Ovary (tissue), 9 donors: ENCODE data around the gene KIF26B. TPM values are rescaled to one million over a fixed set of nuclear protein-coding genes. Genes with fewer than 3 reads are reported as not detected.

Experiments used
- DNase-seq, 5 donors: peaks; one replicate each; pipeline ENCODE4 v3.0.0-alpha.2; 2019 to 2020
- H3K27ac ChIP-seq, 2 donors: fragments of 200-600 bp; one replicate each; pipeline versions ENCODE4 v1.5.1 to v1.8.0; 2019 to 2022
- H3K27me3 ChIP-seq: fragments of 200-600 bp; one replicate; pipeline ENCODE4 v1.8.0; 2022
- H3K36me3 ChIP-seq: fragments of 200-600 bp; sonication (generic); one replicate; pipeline ENCODE4 v1.5.1; 2019
- H3K4me1 ChIP-seq: one replicate; pipeline ENCODE4 v1.8.1; 2013; ENCODE audit warnings: mild to moderate bottlenecking, moderate library complexity; ENCODE audit not compliant: insufficient read depth
- H3K4me3 ChIP-seq: fragments of 200-600 bp; sonication (generic); one replicate; pipeline ENCODE4 v1.5.1; 2017
- H3K9me3 ChIP-seq, 2 donors: fragments of 200-600 bp in 1 of 2; sonication (generic) in 1 of 2; one replicate each; pipeline versions ENCODE4 v1.5.1 to v1.8.1; 2013 to 2019; ENCODE audit warnings: mild to moderate bottlenecking in 1 of 2, moderate library complexity in 1 of 2
- EP300 ChIP-seq: sonication (generic); formaldehyde crosslinking; IDR thresholded peaks from one replicate; pipeline ENCODE4 v1.6.1; 2017; ENCODE audit warnings: antibody characterized with exemption
- POLR2A ChIP-seq: fragments of 450-650 bp; IDR thresholded peaks from one replicate; pipeline ENCODE4 v1.6.1; 2017; ENCODE audit warnings: antibody characterized with exemption, mild to moderate bottlenecking, moderate library complexity
- WGBS, 3 donors: extraction: QIAGEN DNeasy Blood & Tissue Kit in 1 of 3; methylation state at CpG; one replicate each; pipeline versions ENCODE4 v1.1.5 to v1.1.7; 2013 to 2017; 5-methylcytosine and 5-hydroxymethylcytosine counted together
- intact Hi-C, 4 donors: fragments of 100-400 bp; cut with DNase I; formaldehyde crosslinking; loops; one replicate each; pipeline versions ENCODE4 v1.11.0 to v1.15.1; 2022 to 2023
- polyA plus RNA-seq, 2 donors: library from polyadenylated mRNA; stranded (reverse); fragments of 200-250 nt in 1 of 2; fragments of 350-450 nt in 1 of 2; fragmentation: Illumina TruSeq in 1 of 2; extraction: RNeasy Lipid Tissue Mini Kit (QIAGEN cat#74804) in 1 of 2; gene quantifications; one replicate each; pipeline ENCODE4 v1.2.3, GENCODE V29; 2013 to 2014
- total RNA-seq, 7 donors: library from RNA; depleted of rRNA in 2 of 7; stranded (reverse); fragments of >200 nt in 2 of 7; fragmentation: NEBNext Ultra II Directional in 3 of 7; extraction: Animal tissue kit (Norgen Biotek cat#: 25700) in 3 of 7; gene quantifications; one replicate each; pipeline versions ENCODE4 v1.1.0 to v1.2.4, GENCODE V29; 2016 to 2023
- TF ChIP-seq, protein P1 (sequence below), 3 donors: fragments of 450-650 bp in 2 of 3; fragments of 200-600 bp in 1 of 3; IDR thresholded peaks; one replicate each; pipeline versions ENCODE4 v1.5.1 to v1.8.0; 2016 to 2022; ENCODE audit warnings: antibody characterized with exemption in 3 of 3, mild to moderate bottlenecking in 1 of 3
- donor health status: DM: no; HTN: no; CAD: no; lungs with moderate emphysema.
- donor health status: DM: no; HTN: no; CAD: no.
- donor health status: Bipolar disorder and iron deficiency.
- donor health status: DM: yes; HTN: yes; CAD: no.
- donor health status: DM: no; HTN: no; CAD: no.
- donor health status: DM: yes; HTN: yes; CAD: no.

The KIF26B gene
- total and polyA plus RNA-seq, 9 donors, result 0.28 to 4.0 (median 0.54) TPM

DNA sequence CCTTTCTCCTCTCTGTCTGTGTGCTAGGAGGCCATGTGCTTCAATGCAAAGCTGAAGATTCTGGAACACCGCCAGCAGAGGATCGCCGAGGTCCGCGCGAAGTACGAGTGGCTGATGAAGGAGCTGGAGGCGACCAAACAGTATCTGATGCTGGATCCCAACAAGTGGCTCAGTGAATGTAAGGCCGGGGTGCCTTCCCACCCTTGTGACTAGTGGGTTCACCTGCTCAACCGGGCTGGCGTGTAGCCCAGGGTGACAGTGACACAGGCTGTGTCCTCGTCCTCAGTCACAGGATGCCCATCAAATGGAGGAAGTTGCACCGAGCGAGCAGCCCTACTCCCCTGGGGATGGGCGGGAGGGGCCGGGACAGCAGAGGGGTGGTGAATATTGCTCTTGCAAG lies 544.1 kb downstream of the KIF26B start:
- Histone ChIP-seq H3K27ac (no peak overlapping the region), H3K27me3 (no peaks in the 10 kb centered on the region), H3K4me3 (no peak overlapping the region), H3K36me3 (no peaks in the 10 kb centered on the region), H3K4me1 (no peaks in the 10 kb centered on the region), H3K9me3 (no peaks in the 10 kb centered on the region)
- TF ChIP-seq, protein P1, sequence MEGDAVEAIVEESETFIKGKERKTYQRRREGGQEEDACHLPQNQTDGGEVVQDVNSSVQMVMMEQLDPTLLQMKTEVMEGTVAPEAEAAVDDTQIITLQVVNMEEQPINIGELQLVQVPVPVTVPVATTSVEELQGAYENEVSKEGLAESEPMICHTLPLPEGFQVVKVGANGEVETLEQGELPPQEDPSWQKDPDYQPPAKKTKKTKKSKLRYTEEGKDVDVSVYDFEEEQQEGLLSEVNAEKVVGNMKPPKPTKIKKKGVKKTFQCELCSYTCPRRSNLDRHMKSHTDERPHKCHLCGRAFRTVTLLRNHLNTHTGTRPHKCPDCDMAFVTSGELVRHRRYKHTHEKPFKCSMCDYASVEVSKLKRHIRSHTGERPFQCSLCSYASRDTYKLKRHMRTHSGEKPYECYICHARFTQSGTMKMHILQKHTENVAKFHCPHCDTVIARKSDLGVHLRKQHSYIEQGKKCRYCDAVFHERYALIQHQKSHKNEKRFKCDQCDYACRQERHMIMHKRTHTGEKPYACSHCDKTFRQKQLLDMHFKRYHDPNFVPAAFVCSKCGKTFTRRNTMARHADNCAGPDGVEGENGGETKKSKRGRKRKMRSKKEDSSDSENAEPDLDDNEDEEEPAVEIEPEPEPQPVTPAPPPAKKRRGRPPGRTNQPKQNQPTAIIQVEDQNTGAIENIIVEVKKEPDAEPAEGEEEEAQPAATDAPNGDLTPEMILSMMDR (IDR thresholded peaks at IDR 0.05), result no peak
- no peak for TF ChIP-seq EP300
- TF ChIP-seq POLR2A, result no peak
- intact Hi-C loops, result no loop called here
- WGBS, 3 donors, result 90 to 94% (median 93%) methylated on average over 16 of the region's 16 CpGs
- DNase-seq, result no peak

DNA sequence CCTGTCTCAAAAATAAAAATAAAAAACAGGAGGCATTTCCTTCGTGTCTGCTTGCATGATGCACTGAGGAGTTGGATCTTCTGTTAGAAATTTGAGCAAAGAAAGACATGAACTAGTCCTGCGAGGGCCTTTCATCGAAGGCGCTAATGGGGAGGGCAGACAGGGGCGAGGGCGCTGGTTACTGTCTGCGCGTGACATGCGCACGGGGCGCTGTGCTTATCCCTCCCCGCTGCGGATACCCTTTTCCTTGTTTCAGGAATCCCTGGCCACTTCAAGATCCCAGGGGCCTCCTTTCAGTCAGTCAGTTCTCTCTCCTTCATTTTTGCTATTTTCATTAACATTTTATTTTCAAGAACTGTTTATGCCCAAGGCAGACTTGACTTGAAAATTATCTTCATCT lies 545.8 kb downstream of the KIF26B start:
- H3K27me3 ChIP-seq, result no peaks in the 10 kb centered on the region
- no peak for DNase-seq
- WGBS, 3 donors, result 94 to 97% (median 94%) methylated on average over 13 of the region's 13 CpGs
- no peaks in the 10 kb centered on the region for H3K9me3 ChIP-seq
- TF ChIP-seq, protein P1 (IDR thresholded peaks at IDR 0.05), result no peak
- TF ChIP-seq POLR2A (no peak), EP300 (no peak)
- intact Hi-C loops, result no loop called here
- no peak overlapping the region for H3K4me3 ChIP-seq
- no peaks in the 10 kb centered on the region for H3K4me1 ChIP-seq
- no peaks in the 10 kb centered on the region for H3K36me3 ChIP-seq
- H3K27ac ChIP-seq, result no peak overlapping the region

DNA sequence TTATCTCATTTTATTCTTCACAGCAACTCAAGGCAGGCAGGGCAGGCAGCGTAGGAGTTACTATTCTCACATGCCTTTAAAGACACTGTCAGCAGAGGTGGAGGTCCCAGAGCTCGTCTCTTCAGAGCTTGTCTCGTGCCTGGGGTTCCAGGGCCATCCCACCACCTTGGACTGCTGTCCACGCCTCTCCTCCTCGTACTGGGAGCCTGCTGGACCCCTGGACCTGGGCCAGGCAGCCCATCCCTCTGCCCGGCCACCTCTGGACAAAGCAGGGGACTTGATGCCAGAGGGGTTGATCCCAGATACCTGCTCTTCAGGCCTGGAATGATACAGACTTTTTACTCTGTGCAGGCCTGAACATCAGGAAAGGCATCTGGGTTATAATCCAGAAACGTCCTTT lies 546.8 kb downstream of the KIF26B start:
- DNase-seq, result no peak
- Histone ChIP-seq H3K4me1 (no peaks in the 10 kb centered on the region), H3K27ac (no peak overlapping the region), H3K4me3 (no peak overlapping the region), H3K27me3 (no peaks in the 10 kb centered on the region), H3K9me3 (no peaks in the 10 kb centered on the region), H3K36me3 (no peaks in the 10 kb centered on the region)
- TF ChIP-seq, protein P1 (IDR thresholded peaks at IDR 0.05), result no peak
- TF ChIP-seq POLR2A, result no peak
- TF ChIP-seq EP300, result no peak
- intact Hi-C loops, result no loop called here
- WGBS, 3 donors, result 89 to 90% (median 90%) methylated on average over 7 of the region's 7 CpGs

DNA sequence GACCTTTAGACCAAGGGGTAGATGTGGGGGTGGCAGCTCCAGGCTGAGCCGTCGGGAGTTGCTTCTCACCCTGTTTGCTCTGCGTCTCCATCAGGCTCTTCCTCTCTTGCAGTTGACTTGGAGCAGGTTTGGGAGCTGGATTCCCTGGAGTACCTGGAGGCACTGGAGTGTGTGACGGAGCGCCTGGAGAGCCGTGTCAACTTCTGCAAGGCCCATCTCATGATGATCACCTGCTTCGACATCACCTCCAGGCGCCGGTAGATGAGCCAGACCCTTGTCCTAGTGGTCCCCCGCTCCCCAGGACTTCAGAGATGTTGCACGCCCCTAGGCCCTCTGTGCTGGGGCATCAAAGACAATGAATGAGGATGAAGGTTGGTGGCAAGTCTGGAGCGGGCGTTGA lies 547.6 kb downstream of the KIF26B start:
- no peaks in the 10 kb centered on the region for H3K27me3 ChIP-seq
- H3K4me3 ChIP-seq, result no peak overlapping the region
- TF ChIP-seq POLR2A (no peak), EP300 (no peak)
- TF ChIP-seq, protein P1 (IDR thresholded peaks at IDR 0.05), result no peak
- WGBS, 3 donors, result 94 to 97% (median 96%) methylated on average over 13 of the region's 13 CpGs
- no peaks in the 10 kb centered on the region for H3K4me1 ChIP-seq
- intact Hi-C loops, result no loop called here
- H3K36me3 ChIP-seq, result no peaks in the 10 kb centered on the region
- no peaks in the 10 kb centered on the region for H3K9me3 ChIP-seq
- DNase-seq, result no peak
- H3K27ac ChIP-seq, result no peak overlapping the region

DNA sequence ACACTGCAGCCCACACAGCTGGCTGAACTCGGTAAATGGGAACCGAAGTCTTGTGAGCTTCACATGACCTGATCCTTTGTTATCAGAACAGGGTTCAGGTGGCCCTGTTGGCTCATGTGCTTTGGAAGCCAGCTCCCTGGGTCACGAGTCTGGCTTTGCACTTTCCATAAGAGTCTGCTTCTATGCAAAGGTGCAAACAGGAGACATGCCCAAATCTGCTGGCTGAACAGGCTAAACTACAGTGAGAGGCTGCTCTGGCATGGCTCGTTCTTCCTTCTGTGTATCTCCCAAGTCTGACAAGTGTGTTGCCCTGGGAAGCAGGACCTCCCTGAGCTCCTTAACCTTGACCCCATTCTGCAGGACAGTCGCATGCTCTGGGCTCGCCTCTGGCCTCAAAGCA lies 549.6 kb downstream of the KIF26B start:
- 64 to 76% (median 69%) methylated on average over 6 of the region's 6 CpGs for WGBS, 3 donors
- Histone ChIP-seq H3K4me1 (no peaks in the 10 kb centered on the region), H3K27ac (no peak overlapping the region), H3K9me3 (no peaks in the 10 kb centered on the region), H3K36me3 (no peaks in the 10 kb centered on the region), H3K27me3 (no peaks in the 10 kb centered on the region), H3K4me3 (no peak overlapping the region)
- intact Hi-C loops, result no loop called here
- TF ChIP-seq, protein P1 (IDR thresholded peaks at IDR 0.05), result no peak
- TF ChIP-seq EP300 (no peak), POLR2A (no peak)
- DNase-seq, result no peak
